Measurements from ENCODE around the gene SLC46A2. TPM values are rescaled to one million over a fixed set of nuclear protein-coding genes. Genes with fewer than 3 reads are reported as not detected.
A peak's percentile ranks its signal among the peaks of the same experiment; 100 is the strongest.

The SLC46A2 gene
- total RNA-seq, result not detected

GRCh38 chr9:112890106-112891081 is at the start of gene SLC46A2:
Gene SLC46A2 (minus strand): TSS chr9:112890876. CDS start chr9:112890681, 195 bp downstream.
- FAIRE-seq, result no peak

GRCh38 chr9:112939418-112939817 is 48.7 kb upstream of the SLC46A2 start:
- DNase-seq (ENCODE audit: low spot score in 2 of 2), result no peak
- no peak for FAIRE-seq

More at GRCh38 chr9:112890106-112891081, at the start of gene SLC46A2:
- peak in 1 of 2 donors; percentile 62 for DNase-seq (ENCODE audit: low spot score in 2 of 2)

DNA sequence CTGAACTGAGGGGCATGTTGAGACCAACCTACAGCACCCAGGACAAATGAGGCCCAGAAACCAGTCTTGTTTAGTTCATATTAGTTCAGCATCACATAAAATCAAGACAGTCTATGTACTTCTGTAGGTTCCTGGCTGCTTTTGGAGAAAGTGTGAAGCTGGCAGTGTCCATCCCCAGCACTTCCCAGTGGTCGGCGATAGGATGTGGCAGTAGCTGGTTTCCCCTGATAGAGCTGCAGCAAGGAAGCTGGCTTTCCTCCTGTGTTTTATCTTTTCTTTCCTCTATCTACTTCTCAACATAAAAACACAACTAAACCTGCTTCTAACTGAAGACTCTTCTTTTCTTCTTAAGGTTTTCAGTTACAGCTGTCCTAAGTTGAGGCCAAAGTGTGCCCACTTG is 43.0 kb upstream of the SLC46A2 start:
- no peak for FAIRE-seq
- DNase-seq (ENCODE audit: low spot score in 2 of 2), result no peak

DNA sequence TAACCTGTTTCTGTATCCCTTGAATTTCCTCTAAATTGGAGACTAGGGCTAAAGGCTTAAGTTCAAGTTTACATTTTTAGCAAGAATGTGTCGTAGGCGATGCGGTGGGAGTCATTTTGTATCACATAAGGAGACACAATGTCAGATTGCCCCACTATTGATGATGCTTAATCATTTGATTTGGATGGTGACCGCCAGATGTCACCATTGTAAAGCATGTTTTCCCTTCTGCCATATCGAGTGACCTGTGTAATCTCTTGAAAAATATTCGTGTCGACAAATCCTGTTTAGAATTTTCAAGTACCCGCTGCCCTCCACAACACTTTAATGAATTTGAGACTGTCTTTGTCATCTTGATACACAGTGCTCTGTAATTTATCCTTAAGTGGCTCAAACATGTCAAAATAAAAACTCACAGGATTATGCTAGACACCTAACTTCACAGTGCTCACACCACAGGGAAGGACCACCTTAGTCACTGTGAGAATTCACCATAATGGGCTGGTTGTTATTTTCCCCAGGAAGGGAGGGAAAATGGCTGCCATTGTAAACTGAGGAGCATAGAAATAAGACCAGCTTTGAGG is 34.5 kb upstream of the SLC46A2 start:
- no peak for FAIRE-seq
- peak in 1 of 2 donors; percentile 20 for DNase-seq (ENCODE audit: low spot score in 2 of 2)

GRCh38 chr9:112921549-112921948 is 30.9 kb upstream of the SLC46A2 start:
- FAIRE-seq (no peak), DNase-seq (ENCODE audit: low spot score in 2 of 2) (no peak)

DNA sequence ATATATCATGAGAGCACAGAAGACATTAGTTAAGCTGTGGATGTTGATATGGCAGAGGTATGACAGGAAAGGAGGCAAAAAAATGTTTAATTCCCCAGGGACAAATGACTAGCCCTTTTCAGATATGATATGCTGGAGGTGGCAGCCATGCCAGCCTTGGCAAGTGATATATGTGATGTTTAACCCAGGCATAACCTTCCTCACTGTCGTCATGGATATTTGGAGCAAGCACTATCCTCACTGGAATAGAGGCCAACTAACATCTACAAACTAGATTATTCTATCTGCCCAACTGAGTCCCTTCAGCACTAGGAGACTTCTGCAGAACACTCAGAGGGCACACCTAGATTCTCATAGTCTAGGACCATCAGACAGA is 27.3 kb upstream of the SLC46A2 start:
- FAIRE-seq, result no peak
- no peak for DNase-seq (ENCODE audit: low spot score in 2 of 2)

DNA sequence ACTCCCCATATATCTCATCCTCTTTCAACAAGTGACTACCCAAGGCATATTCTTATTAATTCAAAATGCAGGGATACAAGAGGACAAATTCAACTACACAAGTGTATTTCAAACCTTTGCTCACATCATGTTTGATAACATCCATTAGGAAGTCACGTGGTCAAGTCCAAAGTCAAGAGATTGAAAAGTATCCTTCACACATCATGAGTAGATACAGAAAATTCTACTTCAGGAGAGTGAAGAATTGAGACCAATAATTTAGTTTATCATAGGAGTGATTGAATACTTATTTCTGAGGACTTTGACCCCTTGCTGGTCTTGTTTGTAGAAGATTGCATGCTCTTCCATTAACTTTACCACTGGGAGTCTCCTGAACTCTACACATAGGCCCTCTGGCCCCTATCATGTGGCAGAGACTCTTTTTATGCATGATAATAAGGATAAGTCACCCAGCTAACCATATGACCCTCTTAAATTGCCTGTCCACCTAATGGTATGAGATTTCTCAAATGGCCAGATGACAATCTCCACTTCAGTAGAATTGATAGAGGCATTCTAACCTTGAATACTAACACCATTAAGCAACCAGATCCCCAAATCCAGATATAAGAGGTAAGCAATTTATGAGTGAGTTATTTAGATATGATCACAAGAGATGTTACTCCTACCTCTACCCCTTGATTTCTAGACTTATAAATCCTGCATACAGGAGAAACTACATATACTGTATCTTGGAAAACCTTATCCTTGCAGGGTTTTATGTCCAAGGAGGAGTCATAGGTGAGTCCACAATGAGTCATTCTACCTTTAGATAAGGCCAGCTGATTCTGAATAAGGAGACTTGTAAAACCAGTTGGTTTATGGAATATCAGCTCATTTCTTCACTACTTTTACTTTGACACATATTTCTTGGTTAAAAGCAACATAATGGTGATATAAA is 26.6 kb upstream of the SLC46A2 start:
- FAIRE-seq (no peak), DNase-seq (ENCODE audit: low spot score in 2 of 2) (no peak)

DNA sequence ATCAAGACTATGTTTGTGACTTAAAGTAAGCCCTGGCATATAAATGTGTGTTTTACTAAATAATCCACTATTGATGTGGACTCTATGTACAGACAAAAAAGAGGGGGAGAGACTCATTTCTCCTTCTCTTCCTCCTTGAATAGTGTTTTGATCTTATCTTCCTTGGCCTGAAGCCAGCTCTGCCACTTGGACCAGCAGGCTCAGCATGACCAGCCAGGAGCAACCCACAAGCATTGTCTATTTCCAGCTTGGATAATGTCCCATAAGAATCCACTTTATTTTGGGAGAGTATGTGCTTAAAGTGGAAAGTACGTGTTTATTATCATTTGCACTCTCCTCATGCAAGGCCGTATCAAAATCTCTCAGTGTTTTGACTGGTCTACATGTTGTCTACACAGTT is 23.8 kb upstream of the SLC46A2 start:
- DNase-seq (ENCODE audit: low spot score in 2 of 2) (no peak), FAIRE-seq (no peak)

- DNase-seq (ENCODE audit: low spot score in 2 of 2) (no peak), FAIRE-seq (no peak)
Observed at GRCh38 chr9:112913326-112913725, 22.6 kb upstream of the SLC46A2 start.

DNA sequence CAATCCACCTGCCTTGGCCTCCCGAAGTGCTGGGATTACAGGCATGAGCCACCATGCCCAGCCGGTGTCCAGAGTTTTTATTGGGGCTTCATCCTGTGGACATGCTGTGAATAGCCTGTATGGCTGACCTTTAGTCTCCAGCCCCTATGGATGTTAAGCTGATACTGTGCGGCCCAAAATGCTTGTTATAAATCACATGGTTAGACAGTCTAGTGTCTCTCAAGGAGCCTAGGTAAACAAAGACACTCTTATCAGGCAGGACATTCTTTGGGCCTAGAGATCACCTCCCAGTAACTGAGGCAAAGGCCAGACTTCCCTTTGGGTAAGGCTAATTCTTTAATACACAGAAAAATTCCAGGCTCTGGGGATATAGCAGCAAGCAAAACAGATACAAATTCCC is 22.0 kb upstream of the SLC46A2 start:
- DNase-seq (ENCODE audit: low spot score in 2 of 2) (no peak), FAIRE-seq (no peak)

- DNase-seq (ENCODE audit: low spot score in 2 of 2) (no peak), FAIRE-seq (no peak)
Observed at GRCh38 chr9:112911736-112912135, 21.1 kb upstream of the SLC46A2 start.

GRCh38 chr9:112905084-112905483 is 14.4 kb upstream of the SLC46A2 start:
- FAIRE-seq, result no peak
- no peak for DNase-seq (ENCODE audit: low spot score in 2 of 2)

GRCh38 chr9:112900901-112901300 is 10.2 kb upstream of the SLC46A2 start:
- FAIRE-seq, result no peak
- DNase-seq (ENCODE audit: low spot score in 2 of 2), result no peak

- no peak for FAIRE-seq
Observed at GRCh38 chr9:112900488-112900887, 9.8 kb upstream of the SLC46A2 start.

GRCh38 chr9:112898872-112899311 is 8.2 kb upstream of the SLC46A2 start:
- no peak for DNase-seq (ENCODE audit: low spot score in 2 of 2)
- no peak for FAIRE-seq

More at GRCh38 chr9:112900488-112900887, 9.8 kb upstream of the SLC46A2 start:
- no peak for DNase-seq (ENCODE audit: low spot score in 2 of 2)

GRCh38 chr9:112896131-112896530 is 5.5 kb upstream of the SLC46A2 start:
- DNase-seq (ENCODE audit: low spot score in 2 of 2), result no peak
- FAIRE-seq, result no peak

DNA sequence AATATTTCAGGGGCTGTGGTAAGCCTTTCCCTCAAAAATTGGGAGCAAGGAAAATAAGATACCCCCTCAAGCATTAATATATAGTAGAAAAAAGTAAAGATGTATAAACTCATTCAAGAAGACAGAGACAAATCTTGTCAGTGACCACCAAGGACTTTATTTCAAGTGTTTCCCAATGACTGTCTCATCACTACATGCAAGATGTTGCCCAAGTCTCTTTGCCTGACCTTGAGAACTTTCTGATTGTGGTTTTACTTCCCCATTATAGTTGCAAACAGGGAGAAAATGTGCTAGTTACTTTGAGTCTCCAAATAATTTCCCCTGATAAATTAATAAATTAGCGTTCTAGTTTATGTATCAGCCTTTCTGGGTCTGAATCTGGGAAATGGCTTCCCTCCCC is 4.0 kb upstream of the SLC46A2 start:
- DNase-seq (ENCODE audit: low spot score in 2 of 2) (no peak), FAIRE-seq (no peak)

DNA sequence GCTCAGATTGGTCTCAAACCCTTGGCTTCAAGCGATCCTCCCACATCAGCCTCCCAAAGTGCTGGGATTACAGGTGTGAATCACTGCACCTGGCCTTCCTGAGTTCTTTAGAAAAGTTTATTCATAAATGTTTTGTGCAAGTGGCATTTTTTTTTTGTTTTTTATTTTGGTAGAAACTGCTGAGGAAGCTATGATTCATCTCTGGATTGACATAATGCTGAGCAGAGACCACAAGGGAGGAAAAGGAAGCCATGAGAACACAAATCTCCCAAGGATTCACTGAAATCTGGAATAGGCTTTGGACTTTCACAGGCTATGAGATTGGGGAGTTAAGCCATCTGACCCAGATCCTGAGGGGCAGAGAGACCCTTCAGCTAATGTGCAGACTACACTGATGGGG is 3.4 kb upstream of the SLC46A2 start:
- DNase-seq (ENCODE audit: low spot score in 2 of 2), result no peak
- no peak for FAIRE-seq

GRCh38 chr9:112892981-112893380 is 2.3 kb upstream of the SLC46A2 start:
- FAIRE-seq (no peak), DNase-seq (ENCODE audit: low spot score in 2 of 2) (no peak)

GRCh38 chr9:112891521-112891920 is 845 bp upstream of the SLC46A2 start:
- FAIRE-seq (no peak), DNase-seq (ENCODE audit: low spot score in 2 of 2) (no peak)

- DNase-seq (ENCODE audit: low spot score in 2 of 2) (no peak), FAIRE-seq (no peak)
Observed at GRCh38 chr9:112887381-112887780, 3.3 kb downstream of the SLC46A2 start.

All from frontal cortex (tissue), 4 donors.